SK-N-MC (cell line): ENCODE data around the gene CREB5.

Experiments used
- EZH2 ChIP-seq: fragments of 200-600 bp; sonication (generic); IDR thresholded peaks from one replicate; pipeline ENCODE4 v1.6.1; 2017; ENCODE audit warnings: antibody characterized with exemption
- FOXP2 ChIP-seq: optimal IDR thresholded peaks from 2 replicates; pipeline ENCODE3; 2011; ENCODE audit warnings: mild to moderate bottlenecking, moderate library complexity; ENCODE audit not compliant: insufficient read depth; ENCODE audit errors: extremely low read length, control extremely low read depth
- POLR2AphosphoS5 ChIP-seq: IDR thresholded peaks from 2 replicates; pipeline ENCODE4 v1.6.1; 2012; ENCODE audit warnings: mild to moderate bottlenecking, low read depth, low read length, borderline replicate concordance

- no peak for TF ChIP-seq POLR2AphosphoS5
- no peak for TF ChIP-seq EZH2
- no peak for TF ChIP-seq FOXP2
Observed at GRCh38 chr7:28754447-28754846, 342.1 kb downstream of the CREB5 start.
